DOHH2 (cell line): ENCODE measurements around the gene LAMA3.

Experiments used
- EZH2phosphoT487 ChIP-seq: fragments of 200-600 bp; sonication (generic); IDR thresholded peaks from 2 replicates; pipeline ENCODE4 v1.6.1; 2017; ENCODE audit warnings: borderline replicate concordance, mild to moderate bottlenecking, antibody characterized with exemption, low read length, moderate library complexity, mixed read lengths
- TF ChIP-seq, protein P1 (sequence below): fragments of 200-600 bp; sonication (generic); IDR thresholded peaks from one replicate; pipeline ENCODE4 v1.5.1; 2014; ENCODE audit warnings: antibody characterized with exemption, mild to moderate bottlenecking, low read depth, low read length; ENCODE audit not compliant: poor library complexity, severe bottlenecking

DNA sequence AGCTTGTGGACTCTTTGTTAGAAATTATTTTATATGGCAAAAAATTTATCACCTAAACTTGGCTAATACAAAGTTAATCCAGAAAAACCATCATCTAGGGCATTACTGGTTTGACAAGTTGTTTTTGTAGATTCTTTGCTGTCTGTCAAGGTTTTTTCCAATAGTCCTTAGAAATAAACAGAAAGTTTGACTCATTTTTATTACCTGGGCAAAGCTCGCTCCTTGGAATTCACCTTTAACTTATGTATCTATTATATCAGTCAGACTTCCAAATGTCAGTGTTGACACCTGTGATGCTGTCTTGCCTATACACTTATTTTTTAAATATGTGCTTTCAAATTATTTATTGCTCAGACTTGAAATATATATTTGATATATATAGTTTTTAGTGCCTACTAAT is 21.7 kb downstream of the LAMA3 start:
- TF ChIP-seq, protein P1, sequence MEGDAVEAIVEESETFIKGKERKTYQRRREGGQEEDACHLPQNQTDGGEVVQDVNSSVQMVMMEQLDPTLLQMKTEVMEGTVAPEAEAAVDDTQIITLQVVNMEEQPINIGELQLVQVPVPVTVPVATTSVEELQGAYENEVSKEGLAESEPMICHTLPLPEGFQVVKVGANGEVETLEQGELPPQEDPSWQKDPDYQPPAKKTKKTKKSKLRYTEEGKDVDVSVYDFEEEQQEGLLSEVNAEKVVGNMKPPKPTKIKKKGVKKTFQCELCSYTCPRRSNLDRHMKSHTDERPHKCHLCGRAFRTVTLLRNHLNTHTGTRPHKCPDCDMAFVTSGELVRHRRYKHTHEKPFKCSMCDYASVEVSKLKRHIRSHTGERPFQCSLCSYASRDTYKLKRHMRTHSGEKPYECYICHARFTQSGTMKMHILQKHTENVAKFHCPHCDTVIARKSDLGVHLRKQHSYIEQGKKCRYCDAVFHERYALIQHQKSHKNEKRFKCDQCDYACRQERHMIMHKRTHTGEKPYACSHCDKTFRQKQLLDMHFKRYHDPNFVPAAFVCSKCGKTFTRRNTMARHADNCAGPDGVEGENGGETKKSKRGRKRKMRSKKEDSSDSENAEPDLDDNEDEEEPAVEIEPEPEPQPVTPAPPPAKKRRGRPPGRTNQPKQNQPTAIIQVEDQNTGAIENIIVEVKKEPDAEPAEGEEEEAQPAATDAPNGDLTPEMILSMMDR, result no peak
- TF ChIP-seq EZH2phosphoT487, result no peak
